CD14-positive monocyte (primary cell): ENCODE results near the gene FSHR. TPM values are rescaled to one million over a fixed set of nuclear protein-coding genes. Genes with fewer than 3 reads are reported as not detected.

Experiments used
- DNase-seq, 3 donors: peaks; one replicate each; pipeline ENCODE4 v3.0.0-alpha.2; 2011 to 2022
- H2AFZ ChIP-seq: 2 replicates; pipeline ENCODE4 v1.6.0; 2012; ENCODE audit warnings: mild to moderate bottlenecking, low read depth, low read length, inconsistent platforms; ENCODE audit not compliant: insufficient read depth, poor library complexity, severe bottlenecking
- H3K27ac ChIP-seq, 2 donors: 1 replicate in 1 of 2; 2 replicates in 1 of 2; pipeline ENCODE4 v1.5.1; 2012 to 2013; ENCODE audit warnings: low read length in 2 of 2, control low read depth in 1 of 2, inconsistent platforms in 1 of 2, low read depth in 1 of 2, mild to moderate bottlenecking in 1 of 2
- H3K27me3 ChIP-seq, 2 donors: one replicate each; pipeline versions ENCODE4 v1.6.0 to v1.6.1; 2011 to 2013; ENCODE audit warnings: low read length in 2 of 2; ENCODE audit not compliant: control insufficient read depth in 2 of 2, insufficient read depth in 2 of 2
- H3K36me3 ChIP-seq, 2 donors: replicated peaks in 1 of 2; 1 replicate in 1 of 2; 2 replicates in 1 of 2; pipeline versions ENCODE4 v1.5.1 to v1.6.1; 2012 to 2013; ENCODE audit warnings: low read length in 2 of 2, control low read depth in 1 of 2, inconsistent platforms in 1 of 2, mild to moderate bottlenecking in 1 of 2; ENCODE audit not compliant: insufficient read depth in 2 of 2, control insufficient read depth in 1 of 2
- H3K4me1 ChIP-seq, 2 donors: 1 replicate in 1 of 2; 2 replicates in 1 of 2; pipeline versions ENCODE4 v1.5.1 to v1.6.1; 2012 to 2013; ENCODE audit warnings: low read length in 2 of 2, control low read depth in 1 of 2, inconsistent platforms in 1 of 2, mild to moderate bottlenecking in 1 of 2, moderate library complexity in 1 of 2; ENCODE audit not compliant: insufficient read depth in 2 of 2, control insufficient read depth in 1 of 2
- H3K4me2 ChIP-seq: replicated peaks from 2 replicates; pipeline ENCODE3; 2012; ENCODE audit warnings: low read length, moderate library complexity, mild to moderate bottlenecking; ENCODE audit not compliant: poor library complexity, severe bottlenecking; ENCODE audit errors: extremely low read depth
- H3K4me3 ChIP-seq, 3 experiments: fragments of 200-600 bp in 1 of 3; sonication (generic) in 1 of 3; replicated peaks in 1 of 3; 1 replicate in 2 of 3; 2 replicates in 1 of 3; pipeline ENCODE4 v1.5.1; 2011 to 2013; ENCODE audit warnings: low read length in 3 of 3, mild to moderate bottlenecking in 3 of 3, control low read depth in 2 of 3, low read depth in 2 of 3, inconsistent platforms in 1 of 3, moderate library complexity in 1 of 3
- H3K79me2 ChIP-seq: 2 replicates; pipeline ENCODE4 v1.6.0; 2012; ENCODE audit warnings: mild to moderate bottlenecking, control low read depth, inconsistent platforms, low read length, moderate library complexity; ENCODE audit not compliant: insufficient read depth
- H3K9ac ChIP-seq: 2 replicates; pipeline ENCODE4 v1.6.0; 2017; ENCODE audit warnings: low read length, mild to moderate bottlenecking; ENCODE audit not compliant: insufficient read depth, poor library complexity, severe bottlenecking
- H3K9me3 ChIP-seq, 2 donors: replicated peaks in 1 of 2; 1 replicate in 1 of 2; 2 replicates in 1 of 2; pipeline versions ENCODE4 v1.5.1 to v1.6.1; 2012 to 2013; ENCODE audit warnings: low read length in 2 of 2, control low read depth in 1 of 2; ENCODE audit not compliant: control insufficient read depth in 1 of 2, insufficient read depth in 1 of 2
- H4K20me1 ChIP-seq: 2 replicates; pipeline ENCODE4 v1.6.0; 2012; ENCODE audit warnings: mild to moderate bottlenecking, low read length, control low read depth, moderate library complexity; ENCODE audit not compliant: insufficient read depth
- H3K27ac Mint-ChIP-seq, 7 donors: one replicate each; pipeline ENCODE4 v1.8.0; 2020; ENCODE audit warnings: mild to moderate bottlenecking in 7 of 7, mixed read lengths in 7 of 7, moderate library complexity in 6 of 7, inconsistent platforms in 2 of 7
- H3K27me3 Mint-ChIP-seq, 3 donors: one replicate each; pipeline ENCODE4 v1.8.0; 2021 to 2022; ENCODE audit warnings: low read depth in 3 of 3, mild to moderate bottlenecking in 3 of 3, mixed read lengths in 3 of 3, moderate library complexity in 3 of 3, inconsistent platforms in 1 of 3
- H3K36me3 Mint-ChIP-seq, 2 donors: one replicate each; pipeline ENCODE4 v1.8.0; 2020; ENCODE audit warnings: mixed read lengths in 2 of 2, inconsistent platforms in 1 of 2, mild to moderate bottlenecking in 1 of 2
- H3K4me1 Mint-ChIP-seq: one replicate; pipeline ENCODE4 v1.8.0; 2020; ENCODE audit warnings: mild to moderate bottlenecking, mixed read lengths
- H3K4me3 Mint-ChIP-seq, 2 donors: one replicate each; pipeline ENCODE4 v1.8.0; 2020; ENCODE audit warnings: mild to moderate bottlenecking in 2 of 2, mixed read lengths in 2 of 2, moderate library complexity in 1 of 2
- H3K9me3 Mint-ChIP-seq, 7 donors: one replicate each; pipeline ENCODE4 v1.8.0; 2020 to 2022; ENCODE audit warnings: mixed read lengths in 7 of 7, mild to moderate bottlenecking in 6 of 7, moderate library complexity in 6 of 7, inconsistent platforms in 2 of 7
- WGBS: methylation state at CpG from one replicate; pipeline ENCODE4 v1.1.5; 2013; ENCODE audit warnings: missing lambda C conversion rate; ENCODE audit not compliant: insufficient coverage; 5-methylcytosine and 5-hydroxymethylcytosine counted together
- intact Hi-C, 2 donors: fragments of 100-400 bp; cut with micrococcal nuclease; formaldehyde crosslinking; loops; one replicate each; pipeline versions ENCODE4 v1.15.0 to v1.15.1; 2023
- polyA plus RNA-seq, 3 donors: library from polyadenylated mRNA; depleted of rRNA in 1 of 3; unstranded in 2 of 3; stranded (reverse) in 1 of 3; fragments of 300-500 nt in 2 of 3; fragments of >200 nt in 1 of 3; fragmentation: Illumina TruSeq in 2 of 3; gene quantifications; 1 replicate in 2 of 3; 2 replicates in 1 of 3; pipeline ENCODE4 v1.2.3, GENCODE V29; 2012 to 2021
- TF ChIP-seq, protein P1 (sequence below): fragments of 200-600 bp; IDR thresholded peaks from one replicate; pipeline ENCODE4 v1.8.0; 2022; ENCODE audit warnings: antibody characterized with exemption, mild to moderate bottlenecking

The FSHR gene
- polyA plus RNA-seq, 3 donors = not detected

DNA sequence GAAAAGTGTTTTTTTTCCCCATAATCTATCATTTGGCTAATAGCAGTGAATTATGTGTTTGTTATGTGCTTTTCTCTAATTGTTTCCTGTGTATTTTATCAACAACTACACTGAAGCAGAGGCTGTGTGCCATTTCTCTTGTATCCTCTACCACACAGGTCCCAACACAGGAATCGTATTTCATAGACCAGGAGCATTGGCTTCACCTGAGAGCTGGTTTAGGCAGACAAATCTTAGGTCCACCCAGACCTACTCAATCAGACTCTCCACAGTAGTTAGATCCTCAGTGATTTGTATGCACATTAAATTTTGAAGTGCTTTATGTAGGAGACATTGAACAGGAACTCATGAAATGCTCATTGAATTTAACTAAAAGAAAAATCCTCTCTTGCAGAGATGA, 109.2 kb downstream of the FSHR start:
- Histone ChIP-seq H3K4me1 (no peaks in the 10 kb centered on the region), H3K79me2 (no peaks in the 10 kb centered on the region), H4K20me1 (no peaks in the 10 kb centered on the region), H3K9ac (no peak overlapping the region), H3K36me3 (no peaks in the 10 kb centered on the region), H3K27ac (no peak overlapping the region), H2AFZ (no peak overlapping the region), H3K9me3 (no peaks in the 10 kb centered on the region), H3K4me2 (no peak overlapping the region), H3K27me3 (no peaks in the 10 kb centered on the region), H3K4me3 (no peak overlapping the region)
- TF ChIP-seq, protein P1, sequence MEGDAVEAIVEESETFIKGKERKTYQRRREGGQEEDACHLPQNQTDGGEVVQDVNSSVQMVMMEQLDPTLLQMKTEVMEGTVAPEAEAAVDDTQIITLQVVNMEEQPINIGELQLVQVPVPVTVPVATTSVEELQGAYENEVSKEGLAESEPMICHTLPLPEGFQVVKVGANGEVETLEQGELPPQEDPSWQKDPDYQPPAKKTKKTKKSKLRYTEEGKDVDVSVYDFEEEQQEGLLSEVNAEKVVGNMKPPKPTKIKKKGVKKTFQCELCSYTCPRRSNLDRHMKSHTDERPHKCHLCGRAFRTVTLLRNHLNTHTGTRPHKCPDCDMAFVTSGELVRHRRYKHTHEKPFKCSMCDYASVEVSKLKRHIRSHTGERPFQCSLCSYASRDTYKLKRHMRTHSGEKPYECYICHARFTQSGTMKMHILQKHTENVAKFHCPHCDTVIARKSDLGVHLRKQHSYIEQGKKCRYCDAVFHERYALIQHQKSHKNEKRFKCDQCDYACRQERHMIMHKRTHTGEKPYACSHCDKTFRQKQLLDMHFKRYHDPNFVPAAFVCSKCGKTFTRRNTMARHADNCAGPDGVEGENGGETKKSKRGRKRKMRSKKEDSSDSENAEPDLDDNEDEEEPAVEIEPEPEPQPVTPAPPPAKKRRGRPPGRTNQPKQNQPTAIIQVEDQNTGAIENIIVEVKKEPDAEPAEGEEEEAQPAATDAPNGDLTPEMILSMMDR = no peak
- intact Hi-C loops = no loop called here
- Mint-ChIP-seq H3K4me3 (no peak overlapping the region), H3K36me3 (no peaks in the 10 kb centered on the region), H3K4me1 (no peaks in the 10 kb centered on the region), H3K27ac (no peak overlapping the region), H3K9me3 (no peaks in the 10 kb centered on the region), H3K27me3 (no peaks in the 10 kb centered on the region)
- no peak for DNase-seq
- 43% methylated on average over 1 of the region's 1 CpG for WGBS

DNA sequence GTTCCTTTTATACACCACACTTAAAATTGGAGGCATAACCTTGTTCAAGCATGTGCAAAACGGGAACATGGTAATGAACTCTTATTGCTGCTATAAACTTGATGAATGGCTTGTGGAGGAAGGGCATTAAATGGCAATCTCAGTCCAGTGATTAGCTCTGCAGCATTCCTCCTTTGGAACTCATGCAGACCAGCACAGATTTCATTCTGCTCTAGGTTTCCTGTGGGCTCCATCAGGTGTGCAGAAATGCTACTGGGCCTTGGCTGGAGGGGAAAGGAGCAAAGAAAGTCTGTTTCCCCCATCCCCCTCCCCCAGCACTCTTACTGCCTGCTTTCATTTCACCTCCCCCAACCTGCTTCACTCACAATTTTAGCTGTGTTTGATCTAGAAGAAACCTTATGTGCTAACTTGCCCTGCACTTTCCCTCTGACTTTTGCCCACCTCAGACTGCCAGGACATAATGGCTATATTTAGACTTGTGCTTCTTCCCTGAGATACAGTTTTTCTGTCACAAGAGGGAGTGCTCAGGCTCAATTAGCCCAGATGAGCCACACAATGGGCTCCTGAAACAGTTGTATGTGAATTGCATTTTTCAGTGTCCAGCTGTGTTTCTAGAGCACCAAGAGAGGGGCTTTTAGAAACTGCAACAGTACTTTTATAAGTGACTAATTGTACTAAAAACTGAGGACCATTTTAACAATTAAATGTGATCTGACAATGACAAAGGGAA, 109.8 kb downstream of the FSHR start:
- Mint-ChIP-seq H3K27ac (peak overlapping the region in 1 of 7 donors; percentile 17), H3K4me3 (peak overlapping the region in 1 of 2 donors; percentile 21), H3K36me3 (no peaks in the 10 kb centered on the region), H3K4me1 (no peaks in the 10 kb centered on the region), H3K27me3 (no peaks in the 10 kb centered on the region), H3K9me3 (no peaks in the 10 kb centered on the region)
- no peak overlapping the region for H2AFZ ChIP-seq
- intact Hi-C loops = no loop called here
- no peak overlapping the region for H3K9ac ChIP-seq
- no peaks in the 10 kb centered on the region for H3K9me3 ChIP-seq
- H3K36me3 ChIP-seq = no peaks in the 10 kb centered on the region
- H3K27me3 ChIP-seq = no peaks in the 10 kb centered on the region
- TF ChIP-seq, protein P1 = no peak
- H3K4me1 ChIP-seq = no peaks in the 10 kb centered on the region
- WGBS = no CpG with 5 or more reads among the region's 1 CpG
- no peak overlapping the region for H3K27ac ChIP-seq
- no peak overlapping the region for H3K4me3 ChIP-seq
- no peak for DNase-seq
- H3K4me2 ChIP-seq = no peak overlapping the region
- H4K20me1 ChIP-seq = no peaks in the 10 kb centered on the region
- H3K79me2 ChIP-seq = no peaks in the 10 kb centered on the region
